ENCODE data around the gene C10orf67.

GRCh38 chr10:23281044-23281433 is 63.6 kb downstream of the C10orf67 start:
- TF ChIP-seq CTCF (IDR thresholded peaks at IDR 0.05) (no peak), POLR2A (IDR thresholded peaks at IDR 0.05) (no peak)

Data from gastroesophageal sphincter (tissue), 3 donors.